K562 (cell line): Measurements from ENCODE around the gene PRR19. TPM values are rescaled to one million over a fixed set of nuclear protein-coding genes. Genes with fewer than 3 reads are reported as not detected.

ENCODE experiments used
- ATAC-seq: fragments of 200-7000 bp; cut with Tn5 transposase; 3 replicates; pipeline ENCODE4 v1.9.1; 2020; ENCODE audit warnings: moderate library complexity
- BruUV-seq: library from RNA; stranded (reverse); fragments of 400-500 nt; replicated peaks from 2 replicates; lab custom pipeline; 2021; lab: Mats Ljungman, UMichigan
- CTCF ChIA-PET: fragments of 300-600 bp; formaldehyde crosslinking; extraction: SDS; loops from one replicate; lab custom pipeline; 2021; ENCODE audit warnings: low intra/inter-chr PET ratio; lab: Yijun Ruan, JAX
- POLR2A ChIA-PET: fragments of 300-600, 350-650 bp; sonication (Branson Sonifier 250); formaldehyde crosslinking; extraction: SDS; loops from one replicate; lab custom pipeline; 2021; ENCODE audit warnings: antibody characterized with exemption, inconsistent platforms; lab: Yijun Ruan, JAX
- DNase-seq, 4 experiments: peaks; one replicate each; pipeline versions ENCODE4 v3.0.0 to v3.0.0-alpha.2; 2011 to 2018; ENCODE audit warnings: low spot score in 3 of 4, mixed read lengths in 3 of 4; ENCODE audit errors: extremely low read depth in 1 of 4
- FAIRE-seq: peaks from 2 replicates; lab custom pipeline; 2011; peaks lifted over from hg19 to GRCh38; lab: Jason Lieb, UNC
- H2AFZ ChIP-seq: 2 replicates; pipeline ENCODE4 v1.6.0; 2011; ENCODE audit warnings: low read depth, low read length, control low read depth, inconsistent platforms
- H3K27ac ChIP-seq: fragments of 200-600 bp; 3 replicates; pipeline ENCODE4 v1.8.0; 2011; ENCODE audit warnings: low read depth, mild to moderate bottlenecking, control low read depth, inconsistent platforms, low read length, moderate library complexity, mixed read lengths; ENCODE audit errors: extremely low read depth
- H3K27me3 ChIP-seq, 2 experiments: fragments of 300-600 bp in 1 of 2; 2 replicates in 1 of 2; 3 replicates in 1 of 2; pipeline versions ENCODE4 v1.6.0 to v1.8.0; 2011; ENCODE audit warnings: inconsistent platforms in 2 of 2, low read length in 2 of 2, mild to moderate bottlenecking in 1 of 2, mixed read lengths in 1 of 2, moderate library complexity in 1 of 2; ENCODE audit not compliant: control insufficient read depth in 2 of 2, insufficient read depth in 2 of 2
- H3K36me3 ChIP-seq: fragments of 300-600 bp; 3 replicates; pipeline ENCODE4 v1.8.0; 2011; ENCODE audit warnings: mild to moderate bottlenecking, low read length, inconsistent platforms; ENCODE audit not compliant: control insufficient read depth, insufficient read depth
- H3K4me1 ChIP-seq, 2 experiments: fragments of 200-600 bp in 1 of 2; replicated peaks in 1 of 2; 2 replicates in 1 of 2; 3 replicates in 1 of 2; pipeline versions ENCODE4 v1.5.1 to v1.8.0; 2011; ENCODE audit warnings: inconsistent platforms in 2 of 2, low read length in 2 of 2, mild to moderate bottlenecking in 1 of 2, mixed read lengths in 1 of 2, moderate library complexity in 1 of 2; ENCODE audit not compliant: control insufficient read depth in 2 of 2, insufficient read depth in 2 of 2
- H3K4me2 ChIP-seq: 2 replicates; pipeline ENCODE4 v1.6.1; 2011; ENCODE audit warnings: low read length, control low read depth, inconsistent platforms, mixed read lengths; ENCODE audit not compliant: insufficient read depth
- H3K4me3 ChIP-seq: fragments of 200-600 bp; sonication (generic), shearing (Covaris generic); 2 replicates; pipeline ENCODE4 v1.5.1; 2016; ENCODE audit warnings: control low read depth, inconsistent platforms
- H3K79me2 ChIP-seq: fragments of 200-600 bp; 3 replicates; pipeline ENCODE4 v1.8.0; 2011; ENCODE audit warnings: low read length, inconsistent platforms; ENCODE audit not compliant: control insufficient read depth, insufficient read depth
- H3K9ac ChIP-seq, 2 experiments: 2 replicates each; pipeline versions ENCODE4 v1.6.0 to v1.6.1; 2011; ENCODE audit warnings: low read depth in 2 of 2, low read length in 2 of 2, control low read depth in 1 of 2, inconsistent platforms in 1 of 2, mild to moderate bottlenecking in 1 of 2, mixed read lengths in 1 of 2; ENCODE audit not compliant: insufficient read depth in 1 of 2
- H3K9me1 ChIP-seq: one replicate; pipeline ENCODE4 v1.6.0; 2011; ENCODE audit warnings: inconsistent platforms, mild to moderate bottlenecking, low read length, moderate library complexity; ENCODE audit not compliant: control insufficient read depth, insufficient read depth
- H3K9me3 ChIP-seq: replicated peaks from 2 replicates; pipeline ENCODE4 v1.5.1; 2011; ENCODE audit warnings: low read depth, low read length, inconsistent platforms; ENCODE audit not compliant: control insufficient read depth, insufficient read depth
- H4K20me1 ChIP-seq: replicated peaks from 2 replicates; pipeline ENCODE4 v1.6.1; 2011; ENCODE audit warnings: low read length, inconsistent platforms, mixed read lengths; ENCODE audit not compliant: control insufficient read depth, insufficient read depth
- CC2D1A ChIP-seq: fragments of 450-650 bp; IDR thresholded peaks from 2 replicates; pipeline ENCODE4 v1.6.1; 2017; ENCODE audit warnings: mild to moderate bottlenecking
- E2F1 ChIP-seq: sonication (generic); formaldehyde crosslinking; IDR thresholded peaks from 2 replicates; pipeline ENCODE4 v1.8.1; 2023; ENCODE audit warnings: mild to moderate bottlenecking, missing genetic modification reagents, moderate library complexity
- KHSRP ChIP-seq: fragments of 450-650 bp; IDR thresholded peaks from 2 replicates; pipeline ENCODE4 v1.6.1; 2017
- MTF1 ChIP-seq: fragments of 250-450 bp; sonication (Bioruptor Pico); IDR thresholded peaks from 2 replicates; pipeline ENCODE4 v1.9.0; 2021; ENCODE audit warnings: moderate library complexity, mild to moderate bottlenecking, inconsistent platforms, borderline replicate concordance
- NEUROD1 ChIP-seq: fragments of 150-350 bp; IDR thresholded peaks from 2 replicates; pipeline ENCODE4 v1.6.1; 2014; ENCODE audit warnings: borderline replicate concordance, low read length, low read depth; ENCODE audit not compliant: partially characterized antibody
- PRPF4 ChIP-seq: fragments of 200-400 bp; formaldehyde crosslinking; IDR thresholded peaks from one replicate; pipeline ENCODE4 v1.6.1; 2017; ENCODE audit warnings: low read length, low read depth, mild to moderate bottlenecking; ENCODE audit not compliant: insufficient read depth, poor library complexity, severe bottlenecking
- RFX7 ChIP-seq: fragments of 250-450 bp; sonication (Bioruptor Pico); IDR thresholded peaks from 2 replicates; pipeline ENCODE4 v1.5.1; 2021; ENCODE audit warnings: mild to moderate bottlenecking
- SNAPC5 ChIP-seq: fragments of 250-450 bp; sonication (Bioruptor Pico); IDR thresholded peaks from 2 replicates; pipeline ENCODE4 v1.8.0; 2021; ENCODE audit warnings: moderate library complexity, mild to moderate bottlenecking, inconsistent platforms
- ZBTB17 ChIP-seq: fragments of 450-650 bp; formaldehyde crosslinking; IDR thresholded peaks from 2 replicates; pipeline ENCODE4 v1.4.0; 2020; ENCODE audit warnings: mild to moderate bottlenecking
- ZC3H11A ChIP-seq: IDR thresholded peaks from 2 replicates; pipeline ENCODE4 v1.6.1; 2012; ENCODE audit warnings: low read depth, low read length, improper control_type of control experiment
- ZNF609 ChIP-seq: sonication (generic); formaldehyde crosslinking; IDR thresholded peaks from 2 replicates; pipeline ENCODE4 v1.8.1; 2023; ENCODE audit warnings: missing genetic modification reagents, mild to moderate bottlenecking, borderline replicate concordance
- WGBS: fragments of 100-300 bp; shearing (Covaris generic); methylation state at CpG from one replicate; pipeline ENCODE4 v1.1.6; 2016; ENCODE audit warnings: low coverage, mixed read lengths; ENCODE audit not compliant: insufficient coverage; ENCODE audit errors: missing lambda C conversion rate; 5-methylcytosine and 5-hydroxymethylcytosine counted together
- in situ Hi-C: fragments of 300-500 bp; cut with MboI; formaldehyde crosslinking; loops from 4 replicates; pipeline ENCODE4 v1.15.0; 2018; ENCODE audit warnings: inconsistent platforms, mixed read lengths
- intact Hi-C: fragments of 100-400 bp; cut with micrococcal nuclease; formaldehyde crosslinking; loops from 2 replicates; pipeline ENCODE4 v1.14.2; 2022
- polyA plus RNA-seq, 8 experiments: library from polyadenylated mRNA; depleted of rRNA in 4 of 8; stranded (reverse) in 5 of 8; unstranded in 3 of 8; fragments of >200 nt; fragmentation: Nextera tagmentation in 2 of 8; fragmentation: Illumina TruSeq in 1 of 8; extraction: Ambion mirVana in 2 of 8; extraction: Trizol in 1 of 8; gene quantifications; 2 replicates each; pipeline versions ENCODE4 v1.2.1 to v1.2.3, GENCODE V29; 2011 to 2014; ENCODE audit warnings: inconsistent platforms in 1 of 8, missing spikeins in 1 of 8
- total RNA-seq, 7 experiments: library from RNA; depleted of rRNA in 6 of 7; stranded (reverse); fragments of >200 nt in 6 of 7; fragmentation: Illumina TruSeq in 2 of 7; extraction: Trizol in 2 of 7; gene quantifications; 2 replicates each; pipeline versions ENCODE4 v1.2.1 to v1.2.3, GENCODE V29; 2011 to 2021; ENCODE audit warnings: low replicate concordance in 1 of 7

The PRR19 gene
- total and polyA plus RNA-seq, 9 of the 15 experiments (the other 6 are each of a cell fraction or from before 2014, with no cell fraction given) = 0.10 to 1.6 (median 0.54) TPM

GRCh38 chr19:42292963-42293362 is 9.0 kb upstream of the PRR19 start:
- H3K79me2 ChIP-seq = no peaks in the 10 kb centered on the region
- ATAC-seq = no peak
- CTCF ChIA-PET = no interaction called here
- intact Hi-C loops (no loop called here), in situ Hi-C loops (no loop called here)
- FAIRE-seq = no peak
- DNase-seq = no peak
- H3K9ac ChIP-seq = peak overlapping the region in 1 of 2 experiments; percentile 9; a peak in 1 of 4 replicates
- H3K4me1 ChIP-seq = peaks cover 0 to 71% of the 10 kb centered on the region in 2 experiments; a peak in 3 of 5 replicates
- POLR2A ChIA-PET = interaction anchor here (0.6 to 1.2 kb wide), 2 partner anchors 9 to 48 kb away, joined by 3 to 5 read pairs; partner anchors contain the start of genes PAFAH1B3 and PRR19
- no peak overlapping the region for H3K4me3 ChIP-seq
- BruUV-seq = no TSS peak
- H3K9me1 ChIP-seq = no peaks in the 10 kb centered on the region
- no peaks in the 10 kb centered on the region for H3K9me3 ChIP-seq
- H3K27me3 ChIP-seq = no peaks in the 10 kb centered on the region
- no peak overlapping the region for H2AFZ ChIP-seq
- H4K20me1 ChIP-seq = peaks cover 7% of the 10 kb centered on the region; the same call in 1 of the 2 replicates
- no peak overlapping the region for H3K4me2 ChIP-seq
- TF ChIP-seq KHSRP (no peak), NEUROD1 (no peak), ZNF609 (CRISPR knock-in tag) (no peak), MTF1 (no peak), E2F1 (no peak), PRPF4 (no peak), RFX7 (CRISPR knock-in tag) (no peak), CC2D1A (no peak), ZC3H11A (no peak), ZBTB17 (no peak), SNAPC5 (no peak)
- H3K36me3 ChIP-seq = peaks cover 91% of the 10 kb centered on the region; the same call in 2 of the 3 replicates
- 98% methylated on average over 6 of the region's 14 CpGs for WGBS
- no peak overlapping the region for H3K27ac ChIP-seq
